BJ (cell line): ENCODE measurements around the gene SPG7. TPM values are rescaled to one million over a fixed set of nuclear protein-coding genes. Genes with fewer than 3 reads are reported as not detected.

Source experiments
- CTCF ChIA-PET: fragments of 350-600 bp; formaldehyde crosslinking; extraction: SDS; loops from one replicate; lab custom pipeline; 2021; ENCODE audit warnings: antibody characterized with exemption, inconsistent platforms; lab: Yijun Ruan, JAX
- POLR2A ChIA-PET: fragments of 300-600 bp; sonication (Branson Sonifier 250); formaldehyde crosslinking; extraction: SDS; loops from one replicate; lab custom pipeline; 2021; ENCODE audit warnings: antibody characterized with exemption; lab: Charles Lee
- DNase-seq: peaks from one replicate; pipeline ENCODE4 v3.0.0-alpha.2; 2011; ENCODE audit warnings: low read depth
- H3K27me3 ChIP-seq: 2 replicates; pipeline ENCODE4 v1.6.0; 2011; ENCODE audit warnings: low read length; ENCODE audit not compliant: control insufficient read depth, insufficient read depth
- H3K36me3 ChIP-seq: 2 replicates; pipeline ENCODE4 v1.5.1; 2011; ENCODE audit warnings: low read length; ENCODE audit not compliant: control insufficient read depth, insufficient read depth
- H3K4me3 ChIP-seq: 2 replicates; pipeline ENCODE4 v1.5.1; 2011; ENCODE audit warnings: low read depth, mild to moderate bottlenecking, control low read depth, low read length
- CTCF ChIP-seq: IDR thresholded peaks from 2 replicates; pipeline ENCODE4 v1.5.1; 2011; ENCODE audit warnings: low read depth, mild to moderate bottlenecking, control low read depth, inconsistent platforms, low read length, moderate library complexity; ENCODE audit not compliant: insufficient read depth
- polyA plus RNA-seq: library from polyadenylated mRNA; depleted of rRNA; stranded (reverse); fragments of >200 nt; gene quantifications from 2 replicates; pipeline ENCODE4 v1.2.3, GENCODE V29; 2011

SPG7 gene
- polyA plus RNA-seq, 1 experiment, result 45.0 TPM

DNA sequence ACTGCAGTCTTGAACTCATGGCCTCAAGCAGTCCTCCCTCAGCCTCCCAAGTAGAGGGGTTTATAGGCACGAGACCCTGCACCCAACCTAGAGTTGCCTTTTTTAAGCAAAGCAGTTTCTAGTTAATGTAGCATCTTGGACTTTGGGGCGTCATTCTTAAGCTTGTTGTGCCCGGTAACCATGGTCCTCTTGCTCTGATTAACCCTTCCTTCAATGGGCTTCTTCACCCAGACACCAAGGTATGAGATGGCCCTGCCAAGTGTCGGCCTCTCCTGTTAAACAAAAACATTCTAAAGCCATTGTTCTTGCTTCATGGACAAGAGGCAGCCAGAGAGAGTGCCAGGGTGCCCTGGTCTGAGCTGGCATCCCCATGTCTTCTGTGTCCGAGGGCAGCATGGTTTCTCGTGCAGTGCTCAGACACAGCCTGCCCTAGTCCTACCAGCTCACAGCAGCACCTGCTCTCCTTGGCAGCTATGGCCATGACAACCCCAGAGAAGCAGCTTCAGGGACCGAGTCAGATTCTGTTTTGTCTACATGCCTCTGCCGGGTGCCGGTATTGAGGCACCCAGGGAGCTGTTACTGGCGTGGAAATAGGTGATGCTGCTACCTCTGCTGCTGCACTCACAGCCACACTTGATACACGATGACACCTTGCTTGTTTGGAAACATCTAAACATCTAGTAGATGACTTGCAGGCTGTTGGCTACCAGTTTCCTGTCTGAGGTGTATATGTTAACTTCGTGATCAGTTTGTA, 55.6 kb downstream of the SPG7 start:
- no peak for TF ChIP-seq CTCF
- no peak overlapping the region for H3K4me3 ChIP-seq
- POLR2A ChIA-PET, result no interaction called here
- H3K36me3 ChIP-seq, result peaks cover 32% of the 10 kb centered on the region
- no peak for DNase-seq
- no peaks in the 10 kb centered on the region for H3K27me3 ChIP-seq
- CTCF ChIA-PET, result interaction anchor here (0.6 to 1.7 kb wide), 5 partner anchors 10 to 149 kb away, joined by 3 to 5 read pairs (median 3); no protein-coding TSS in a partner anchor

GRCh38 chr16:89564476-89565255, 56.5 kb downstream of the SPG7 start:
- Histone ChIP-seq H3K36me3 (peaks cover 32% of the 10 kb centered on the region), H3K27me3 (no peaks in the 10 kb centered on the region), H3K4me3 (no peak overlapping the region)
- no peak for DNase-seq
- ChIA-PET CTCF (interaction anchor here (0.6 to 2.2 kb wide), 6 partner anchors 11 to 296 kb away, joined by 3 to 6 read pairs (median 4); no protein-coding TSS in a partner anchor), POLR2A (no interaction called here)
- TF ChIP-seq CTCF, result no peak

GRCh38 chr16:89565256-89565505, 57.0 kb downstream of the SPG7 start:
- peaks cover 32% of the 10 kb centered on the region for H3K36me3 ChIP-seq
- H3K4me3 ChIP-seq, result no peak overlapping the region
- DNase-seq, result no peak
- ChIA-PET CTCF (interaction anchor here (1.0 to 2.2 kb wide), 5 partner anchors 8 to 348 kb away, joined by 3 to 6 read pairs (median 4); partner anchors contain the start of gene ZNF778), POLR2A (no interaction called here)
- no peak for TF ChIP-seq CTCF
- H3K27me3 ChIP-seq, result no peaks in the 10 kb centered on the region

DNA sequence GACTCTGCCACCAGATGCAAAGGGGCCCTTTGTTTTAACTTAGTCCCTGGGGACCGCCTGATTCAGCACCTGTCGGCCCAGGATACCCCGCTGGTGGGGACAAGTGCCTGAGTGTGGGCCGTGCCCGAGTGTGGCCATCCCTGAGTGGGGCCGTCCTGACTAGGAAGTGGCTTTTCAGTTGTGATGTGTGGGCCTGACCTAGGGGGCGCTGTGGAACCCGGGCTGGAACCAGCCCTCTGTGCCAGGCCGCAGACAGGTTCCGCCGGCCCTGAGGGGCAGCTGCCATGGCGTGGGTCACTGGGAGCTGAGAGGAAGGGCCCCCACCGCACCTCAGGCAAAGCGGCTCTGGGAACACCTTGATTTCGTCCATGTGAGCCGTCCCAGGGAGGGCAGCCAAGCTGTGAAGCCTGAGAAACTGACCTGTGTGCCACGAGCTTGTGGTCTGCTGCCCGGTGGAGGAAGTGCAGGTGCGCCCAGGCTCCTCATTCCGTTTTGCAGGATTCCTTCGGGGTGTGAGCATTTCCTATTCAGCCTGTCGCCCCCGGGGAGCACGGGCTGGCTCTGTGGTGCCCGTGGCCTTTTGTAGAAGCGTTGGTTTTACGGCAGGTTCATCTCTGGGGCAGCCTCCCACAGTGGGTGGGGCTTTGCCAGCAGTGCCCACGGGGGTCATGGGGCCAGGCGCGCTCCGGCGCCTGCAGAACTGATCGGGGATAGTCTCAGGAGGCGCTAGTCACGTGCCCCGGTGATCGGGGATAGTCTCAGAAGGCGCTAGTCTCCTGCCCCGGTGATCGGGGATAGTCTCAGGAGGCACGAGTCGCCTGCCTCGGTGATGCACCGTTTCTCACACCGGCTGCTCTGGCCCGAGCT, 57.5 kb downstream of the SPG7 start:
- peak overlapping the region; percentile 20 for H3K4me3 ChIP-seq
- no peaks in the 10 kb centered on the region for H3K27me3 ChIP-seq
- DNase-seq, result no peak
- H3K36me3 ChIP-seq, result peaks cover 32% of the 10 kb centered on the region
- POLR2A ChIA-PET, result no interaction called here
- CTCF ChIA-PET, result interaction anchor here (0.6 to 2.2 kb wide), 9 partner anchors 8 to 348 kb away, joined by 3 to 6 read pairs (median 4); partner anchors contain the start of gene ZNF778
- peak; percentile 69 for TF ChIP-seq CTCF
